H1 (cell line): ENCODE data around the gene CCDC60. TPM values are rescaled to one million over a fixed set of nuclear protein-coding genes. Genes with fewer than 3 reads are reported as not detected.

Experiments
- CBX5 ChIP-seq: fragments of 300-800, 300-1000 bp; sonication (generic); IDR thresholded peaks from 2 replicates; pipeline ENCODE4 v1.7.1; 2016; ENCODE audit warnings: antibody characterized with exemption, low read length, low read depth
- CHD1 ChIP-seq: IDR thresholded peaks from 2 replicates; pipeline ENCODE4 v1.6.1; 2012; ENCODE audit warnings: low read depth, low read length, improper control_type of control experiment
- CTBP2 ChIP-seq: IDR thresholded peaks from 2 replicates; pipeline ENCODE4 v1.7.0; 2011; ENCODE audit warnings: borderline replicate concordance, mild to moderate bottlenecking, moderate library complexity, mixed read lengths, low read length; ENCODE audit not compliant: insufficient read depth, insufficient read length
- JUN ChIP-seq: IDR thresholded peaks from 2 replicates; pipeline ENCODE4 v1.6.1; 2011; ENCODE audit warnings: low read depth, mild to moderate bottlenecking, improper control_type of control experiment, low read length
- KDM1A ChIP-seq: fragments of 200-600, 300-600 bp; sonication (generic); IDR thresholded peaks from 2 replicates; pipeline ENCODE4 v1.7.1; 2016; ENCODE audit warnings: mild to moderate bottlenecking, low read length, borderline replicate concordance
- KDM5A ChIP-seq: fragments of 200-600 bp; IDR thresholded peaks from 2 replicates; pipeline ENCODE4 v1.7.1; 2012; ENCODE audit warnings: mild to moderate bottlenecking, low read length, inconsistent platforms, mixed read lengths
- POLR2AphosphoS5 ChIP-seq: IDR thresholded peaks from 2 replicates; pipeline ENCODE4 v1.6.1; 2011; ENCODE audit warnings: low read depth, low read length
- SIRT6 ChIP-seq: IDR thresholded peaks from one replicate; pipeline ENCODE4 v1.7.1; 2012; ENCODE audit warnings: low read length, inconsistent platforms
- TEAD4 ChIP-seq: IDR thresholded peaks from 2 replicates; pipeline ENCODE4 v1.6.1; 2012; ENCODE audit warnings: low read depth, low read length, inconsistent platforms, mixed read lengths
- YY1 ChIP-seq: IDR thresholded peaks from 2 replicates; pipeline ENCODE4 v1.6.1; 2011; ENCODE audit warnings: low read depth, mild to moderate bottlenecking, low read length
- polyA plus RNA-seq, 7 experiments: library from polyadenylated mRNA; depleted of rRNA in 3 of 7; stranded (reverse) in 5 of 7; unstranded in 2 of 7; fragments of >200 nt in 5 of 7; fragments of 200-250 nt in 2 of 7; gene quantifications; 1 replicate in 5 of 7; 2 replicates in 1 of 7; 4 replicates in 1 of 7; pipeline versions ENCODE4 v1.2.1 to v1.2.3, GENCODE V29; 2011 to 2013; ENCODE audit warnings: missing spikeins in 2 of 7, mixed read lengths in 2 of 7
- total RNA-seq: library from RNA; stranded (reverse); fragmentation: NEBNext Ultra II Directional; extraction: Animal tissue kit (Norgen Biotek cat#: 25700); gene quantifications from 2 replicates; pipeline ENCODE4 v1.2.1, GENCODE V29; 2021
- TF ChIP-seq, protein P1 (sequence below): fragments of 300-600 bp; sonication (generic); IDR thresholded peaks from 2 replicates; pipeline ENCODE4 v1.7.1; 2012; ENCODE audit warnings: low read length, moderate library complexity, mild to moderate bottlenecking, inconsistent platforms; ENCODE audit not compliant: insufficient replicate concordance

CCDC60 gene
- total and polyA plus RNA-seq, 2 of the 8 experiments (the other 6 are each of a cell fraction or from before 2014, with no cell fraction given), result 0.05 TPM; not detected in 1

DNA sequence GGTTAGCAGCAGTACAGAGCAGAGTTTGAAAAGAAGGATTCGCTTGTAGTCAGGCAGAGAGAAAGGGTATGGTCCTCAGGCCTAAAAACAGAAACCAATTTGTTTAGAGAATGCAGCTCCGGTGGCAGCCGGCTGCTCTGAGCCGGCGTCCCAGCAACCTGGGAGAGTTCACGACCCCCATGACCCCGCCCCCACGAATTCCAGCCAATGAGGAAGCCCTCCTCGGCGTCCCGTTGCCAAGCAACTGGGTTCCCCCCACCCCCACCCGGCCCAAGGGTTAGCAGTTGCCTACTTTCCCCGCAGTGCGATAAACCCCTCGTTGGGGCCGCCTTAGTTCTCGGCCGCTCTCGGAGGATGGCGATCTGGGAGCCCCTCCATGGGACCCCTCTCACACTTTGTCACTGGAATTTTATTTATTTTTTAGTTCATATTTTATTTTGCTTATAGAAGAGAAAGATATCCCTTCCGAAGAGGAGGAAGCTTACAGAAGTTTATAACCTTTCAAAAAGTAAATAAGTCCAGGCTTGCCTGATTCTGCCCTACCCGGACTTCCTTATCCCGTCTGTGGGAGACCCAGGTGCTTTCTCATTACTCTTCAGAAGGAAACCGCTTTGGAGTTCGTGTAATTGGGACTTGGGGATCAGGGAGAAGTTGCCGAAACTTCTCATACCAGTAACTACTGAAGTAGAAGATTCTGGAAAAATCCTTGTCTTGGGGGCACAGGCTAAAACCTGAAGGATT is at the start of gene CCDC60 (continued):
- no peak for TF ChIP-seq CBX5
- no peak for TF ChIP-seq JUN
- TF ChIP-seq KDM1A, result no peak
- no peak for TF ChIP-seq KDM5A
- TF ChIP-seq, protein P1, sequence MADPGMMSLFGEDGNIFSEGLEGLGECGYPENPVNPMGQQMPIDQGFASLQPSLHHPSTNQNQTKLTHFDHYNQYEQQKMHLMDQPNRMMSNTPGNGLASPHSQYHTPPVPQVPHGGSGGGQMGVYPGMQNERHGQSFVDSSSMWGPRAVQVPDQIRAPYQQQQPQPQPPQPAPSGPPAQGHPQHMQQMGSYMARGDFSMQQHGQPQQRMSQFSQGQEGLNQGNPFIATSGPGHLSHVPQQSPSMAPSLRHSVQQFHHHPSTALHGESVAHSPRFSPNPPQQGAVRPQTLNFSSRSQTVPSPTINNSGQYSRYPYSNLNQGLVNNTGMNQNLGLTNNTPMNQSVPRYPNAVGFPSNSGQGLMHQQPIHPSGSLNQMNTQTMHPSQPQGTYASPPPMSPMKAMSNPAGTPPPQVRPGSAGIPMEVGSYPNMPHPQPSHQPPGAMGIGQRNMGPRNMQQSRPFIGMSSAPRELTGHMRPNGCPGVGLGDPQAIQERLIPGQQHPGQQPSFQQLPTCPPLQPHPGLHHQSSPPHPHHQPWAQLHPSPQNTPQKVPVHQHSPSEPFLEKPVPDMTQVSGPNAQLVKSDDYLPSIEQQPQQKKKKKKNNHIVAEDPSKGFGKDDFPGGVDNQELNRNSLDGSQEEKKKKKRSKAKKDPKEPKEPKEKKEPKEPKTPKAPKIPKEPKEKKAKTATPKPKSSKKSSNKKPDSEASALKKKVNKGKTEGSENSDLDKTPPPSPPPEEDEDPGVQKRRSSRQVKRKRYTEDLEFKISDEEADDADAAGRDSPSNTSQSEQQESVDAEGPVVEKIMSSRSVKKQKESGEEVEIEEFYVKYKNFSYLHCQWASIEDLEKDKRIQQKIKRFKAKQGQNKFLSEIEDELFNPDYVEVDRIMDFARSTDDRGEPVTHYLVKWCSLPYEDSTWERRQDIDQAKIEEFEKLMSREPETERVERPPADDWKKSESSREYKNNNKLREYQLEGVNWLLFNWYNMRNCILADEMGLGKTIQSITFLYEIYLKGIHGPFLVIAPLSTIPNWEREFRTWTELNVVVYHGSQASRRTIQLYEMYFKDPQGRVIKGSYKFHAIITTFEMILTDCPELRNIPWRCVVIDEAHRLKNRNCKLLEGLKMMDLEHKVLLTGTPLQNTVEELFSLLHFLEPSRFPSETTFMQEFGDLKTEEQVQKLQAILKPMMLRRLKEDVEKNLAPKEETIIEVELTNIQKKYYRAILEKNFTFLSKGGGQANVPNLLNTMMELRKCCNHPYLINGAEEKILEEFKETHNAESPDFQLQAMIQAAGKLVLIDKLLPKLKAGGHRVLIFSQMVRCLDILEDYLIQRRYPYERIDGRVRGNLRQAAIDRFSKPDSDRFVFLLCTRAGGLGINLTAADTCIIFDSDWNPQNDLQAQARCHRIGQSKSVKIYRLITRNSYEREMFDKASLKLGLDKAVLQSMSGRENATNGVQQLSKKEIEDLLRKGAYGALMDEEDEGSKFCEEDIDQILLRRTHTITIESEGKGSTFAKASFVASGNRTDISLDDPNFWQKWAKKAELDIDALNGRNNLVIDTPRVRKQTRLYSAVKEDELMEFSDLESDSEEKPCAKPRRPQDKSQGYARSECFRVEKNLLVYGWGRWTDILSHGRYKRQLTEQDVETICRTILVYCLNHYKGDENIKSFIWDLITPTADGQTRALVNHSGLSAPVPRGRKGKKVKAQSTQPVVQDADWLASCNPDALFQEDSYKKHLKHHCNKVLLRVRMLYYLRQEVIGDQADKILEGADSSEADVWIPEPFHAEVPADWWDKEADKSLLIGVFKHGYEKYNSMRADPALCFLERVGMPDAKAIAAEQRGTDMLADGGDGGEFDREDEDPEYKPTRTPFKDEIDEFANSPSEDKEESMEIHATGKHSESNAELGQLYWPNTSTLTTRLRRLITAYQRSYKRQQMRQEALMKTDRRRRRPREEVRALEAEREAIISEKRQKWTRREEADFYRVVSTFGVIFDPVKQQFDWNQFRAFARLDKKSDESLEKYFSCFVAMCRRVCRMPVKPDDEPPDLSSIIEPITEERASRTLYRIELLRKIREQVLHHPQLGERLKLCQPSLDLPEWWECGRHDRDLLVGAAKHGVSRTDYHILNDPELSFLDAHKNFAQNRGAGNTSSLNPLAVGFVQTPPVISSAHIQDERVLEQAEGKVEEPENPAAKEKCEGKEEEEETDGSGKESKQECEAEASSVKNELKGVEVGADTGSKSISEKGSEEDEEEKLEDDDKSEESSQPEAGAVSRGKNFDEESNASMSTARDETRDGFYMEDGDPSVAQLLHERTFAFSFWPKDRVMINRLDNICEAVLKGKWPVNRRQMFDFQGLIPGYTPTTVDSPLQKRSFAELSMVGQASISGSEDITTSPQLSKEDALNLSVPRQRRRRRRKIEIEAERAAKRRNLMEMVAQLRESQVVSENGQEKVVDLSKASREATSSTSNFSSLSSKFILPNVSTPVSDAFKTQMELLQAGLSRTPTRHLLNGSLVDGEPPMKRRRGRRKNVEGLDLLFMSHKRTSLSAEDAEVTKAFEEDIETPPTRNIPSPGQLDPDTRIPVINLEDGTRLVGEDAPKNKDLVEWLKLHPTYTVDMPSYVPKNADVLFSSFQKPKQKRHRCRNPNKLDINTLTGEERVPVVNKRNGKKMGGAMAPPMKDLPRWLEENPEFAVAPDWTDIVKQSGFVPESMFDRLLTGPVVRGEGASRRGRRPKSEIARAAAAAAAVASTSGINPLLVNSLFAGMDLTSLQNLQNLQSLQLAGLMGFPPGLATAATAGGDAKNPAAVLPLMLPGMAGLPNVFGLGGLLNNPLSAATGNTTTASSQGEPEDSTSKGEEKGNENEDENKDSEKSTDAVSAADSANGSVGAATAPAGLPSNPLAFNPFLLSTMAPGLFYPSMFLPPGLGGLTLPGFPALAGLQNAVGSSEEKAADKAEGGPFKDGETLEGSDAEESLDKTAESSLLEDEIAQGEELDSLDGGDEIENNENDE, result no peak
- TF ChIP-seq YY1, result no peak
- peak; percentile 56; the same call in 1 of the 2 replicates for TF ChIP-seq TEAD4
- TF ChIP-seq CTBP2, result no peak
- no peak for TF ChIP-seq SIRT6
- TF ChIP-seq POLR2AphosphoS5, result no peak
- TF ChIP-seq CHD1, result no peak
